Psoas muscle (tissue), 8 donors: Measurements from ENCODE around the gene CTU1. TPM values are rescaled to one million over a fixed set of nuclear protein-coding genes. Genes with fewer than 3 reads are reported as not detected.

Source experiments
- ATAC-seq, 4 donors: fragments of 200-7000 bp; cut with Tn5 transposase; one replicate each; pipeline ENCODE4 v1.9.1; 2020; ENCODE audit warnings: moderate library complexity in 3 of 4, mild to moderate bottlenecking in 2 of 4
- DNase-seq, 2 donors: peaks; one replicate each; pipeline ENCODE4 v3.0.0-alpha.2; 2020
- H3K27ac ChIP-seq: fragments of 200-600 bp; one replicate; pipeline ENCODE4 v1.8.0; 2022
- H3K27me3 ChIP-seq, 3 donors: fragments of 200-600 bp in 1 of 3; one replicate each; pipeline versions ENCODE4 v1.6.1 to v1.8.0; 2013 to 2022; ENCODE audit warnings: low read length in 2 of 3, mild to moderate bottlenecking in 2 of 3, moderate library complexity in 1 of 3; ENCODE audit not compliant: insufficient read depth in 3 of 3
- H3K36me3 ChIP-seq, 2 donors: fragments of 200-600 bp in 1 of 2; one replicate each; pipeline versions ENCODE4 v1.6.1 to v1.8.0; 2013 to 2022; ENCODE audit warnings: low read depth in 1 of 2, mild to moderate bottlenecking in 1 of 2, moderate library complexity in 1 of 2; ENCODE audit not compliant: insufficient read depth in 1 of 2
- H3K4me1 ChIP-seq: fragments of 200-600 bp; one replicate; pipeline ENCODE4 v1.8.0; 2022
- H3K4me3 ChIP-seq: fragments of 200-600 bp; one replicate; pipeline ENCODE4 v1.8.0; 2022; ENCODE audit warnings: mild to moderate bottlenecking
- H3K9me3 ChIP-seq: fragments of 200-600 bp; one replicate; pipeline ENCODE4 v1.8.0; 2022
- WGBS, 3 donors: extraction: QIAGEN DNeasy Blood & Tissue Kit; methylation state at CpG; one replicate each; pipeline versions ENCODE4 v1.1.6 to v1.1.7; 2013; 5-methylcytosine and 5-hydroxymethylcytosine counted together
- intact Hi-C, 2 donors: fragments of 100-400 bp; cut with DNase I; formaldehyde crosslinking; loops; one replicate each; pipeline versions ENCODE4 v1.11.0 to v1.14.2; 2022
- polyA plus RNA-seq, 3 donors: library from polyadenylated mRNA; stranded (reverse); fragments of 200-250 nt; gene quantifications; one replicate each; pipeline ENCODE4 v1.2.3, GENCODE V29; 2013
- total RNA-seq, 4 donors: library from RNA; stranded (reverse); fragmentation: NEBNext Ultra II Directional in 2 of 4; extraction: Animal tissue kit (Norgen Biotek cat#: 25700) in 2 of 4; gene quantifications; one replicate each; pipeline versions ENCODE4 v1.2.1 to v1.2.4, GENCODE V29; 2021 to 2023
- TF ChIP-seq, protein P1 (sequence below): fragments of 200-600 bp; IDR thresholded peaks from one replicate; pipeline ENCODE4 v1.8.0; 2022; ENCODE audit warnings: antibody characterized with exemption
- donor health status: healthy with polysubstance abuse.
- donor health status: DM: no; HTN: no; CAD: no; lungs with moderate emphysema.
- donor health status: Bipolar disorder and iron deficiency.
- donor health status: healthy.
- donor health status: DM: yes; HTN: yes; CAD: no.
- donor health status: DM: no; HTN: no; CAD: no.
- donor health status: DM: no; HTN: no; CAD: no.
- donor health status: DM: yes; HTN: yes; CAD: no.

Gene CTU1
- total and polyA plus RNA-seq, 7 donors, result 1.4 to 9.1 (median 5.6) TPM

GRCh38 chr19:51089786-51090185, 18.4 kb downstream of the CTU1 start:
- WGBS, 3 donors, result 78 to 83% (median 79%) methylated on average over 17 of the region's 17 CpGs
- intact Hi-C loops, result no loop called here
- DNase-seq, result no peak

DNA sequence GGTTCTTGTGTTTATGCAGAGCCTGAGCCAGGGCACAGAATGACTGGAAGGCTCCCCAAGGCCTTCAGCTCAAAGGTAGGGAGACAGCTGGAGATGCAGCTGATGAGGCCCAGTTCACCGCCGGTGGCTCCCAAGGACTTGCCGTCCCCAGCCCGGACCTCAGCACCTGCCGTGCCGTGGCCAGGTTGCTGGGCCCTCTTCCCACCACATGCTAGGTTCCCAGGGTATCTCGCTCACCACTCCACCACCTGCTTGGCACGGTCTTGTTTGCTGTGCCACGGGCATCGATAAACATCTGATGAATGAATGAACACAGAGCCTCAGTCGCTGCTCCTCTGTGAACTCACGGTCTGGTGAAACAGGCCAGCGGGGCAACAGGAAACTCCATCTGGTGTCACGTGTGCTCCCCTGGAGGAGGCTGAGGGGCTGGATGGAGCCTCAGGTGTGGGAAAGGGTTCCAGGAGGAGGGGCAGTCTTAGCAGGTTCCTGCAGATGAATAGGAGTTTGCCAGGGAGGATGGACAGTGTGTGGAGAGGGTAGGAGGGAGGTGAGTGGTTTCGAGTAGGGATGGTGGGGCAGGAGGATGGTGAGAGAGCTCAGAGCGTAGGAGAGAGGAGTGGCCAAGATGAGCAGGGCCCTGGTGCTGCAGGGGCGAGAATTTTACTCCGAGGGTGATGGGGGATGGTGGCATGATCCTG, 21.9 kb downstream of the CTU1 start:
- ATAC-seq, result no peak
- DNase-seq, result no peak
- H3K27me3 ChIP-seq, result peaks cover 0 to 6% (median 0%) of the 10 kb centered on the region in 3 donors
- no peaks in the 10 kb centered on the region for H3K4me1 ChIP-seq
- no peaks in the 10 kb centered on the region for H3K36me3 ChIP-seq
- H3K4me3 ChIP-seq, result no peak overlapping the region
- H3K9me3 ChIP-seq, result no peaks in the 10 kb centered on the region
- no peak overlapping the region for H3K27ac ChIP-seq
- intact Hi-C loops, result no loop called here
- 71 to 76% (median 72%) methylated on average over 18 of the region's 18 CpGs for WGBS, 3 donors
- TF ChIP-seq, protein P1, sequence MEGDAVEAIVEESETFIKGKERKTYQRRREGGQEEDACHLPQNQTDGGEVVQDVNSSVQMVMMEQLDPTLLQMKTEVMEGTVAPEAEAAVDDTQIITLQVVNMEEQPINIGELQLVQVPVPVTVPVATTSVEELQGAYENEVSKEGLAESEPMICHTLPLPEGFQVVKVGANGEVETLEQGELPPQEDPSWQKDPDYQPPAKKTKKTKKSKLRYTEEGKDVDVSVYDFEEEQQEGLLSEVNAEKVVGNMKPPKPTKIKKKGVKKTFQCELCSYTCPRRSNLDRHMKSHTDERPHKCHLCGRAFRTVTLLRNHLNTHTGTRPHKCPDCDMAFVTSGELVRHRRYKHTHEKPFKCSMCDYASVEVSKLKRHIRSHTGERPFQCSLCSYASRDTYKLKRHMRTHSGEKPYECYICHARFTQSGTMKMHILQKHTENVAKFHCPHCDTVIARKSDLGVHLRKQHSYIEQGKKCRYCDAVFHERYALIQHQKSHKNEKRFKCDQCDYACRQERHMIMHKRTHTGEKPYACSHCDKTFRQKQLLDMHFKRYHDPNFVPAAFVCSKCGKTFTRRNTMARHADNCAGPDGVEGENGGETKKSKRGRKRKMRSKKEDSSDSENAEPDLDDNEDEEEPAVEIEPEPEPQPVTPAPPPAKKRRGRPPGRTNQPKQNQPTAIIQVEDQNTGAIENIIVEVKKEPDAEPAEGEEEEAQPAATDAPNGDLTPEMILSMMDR, result no peak

More at GRCh38 chr19:51089786-51090185, 18.4 kb downstream of the CTU1 start:
- no peak overlapping the region for H3K4me3 ChIP-seq
- no peak overlapping the region for H3K27ac ChIP-seq
- H3K36me3 ChIP-seq, result no peaks in the 10 kb centered on the region
- ATAC-seq, result no peak
- H3K4me1 ChIP-seq, result no peaks in the 10 kb centered on the region
- no peaks in the 10 kb centered on the region for H3K9me3 ChIP-seq
- no peaks in the 10 kb centered on the region for H3K27me3 ChIP-seq
- TF ChIP-seq, protein P1, result no peak

- no peaks in the 10 kb centered on the region for H3K4me1 ChIP-seq
- TF ChIP-seq, protein P1, result no peak
- peaks cover 0 to 6% (median 0%) of the 10 kb centered on the region in 3 donors for H3K27me3 ChIP-seq
- no peaks in the 10 kb centered on the region for H3K36me3 ChIP-seq
- intact Hi-C loops, result no loop called here
- no peak overlapping the region for H3K27ac ChIP-seq
- H3K9me3 ChIP-seq, result no peaks in the 10 kb centered on the region
- ATAC-seq (no peak), DNase-seq (no peak)
- WGBS, 3 donors, result 60 to 64% (median 63%) methylated on average over 6 to 7 of the region's 7 CpGs
- no peak overlapping the region for H3K4me3 ChIP-seq
Observed at GRCh38 chr19:51084505-51084904, 23.7 kb downstream of the CTU1 start.

GRCh38 chr19:51083783-51084182, 24.4 kb downstream of the CTU1 start:
- Histone ChIP-seq H3K4me3 (no peak overlapping the region), H3K27me3 (peaks cover 0 to 6% (median 0%) of the 10 kb centered on the region in 3 donors), H3K4me1 (no peaks in the 10 kb centered on the region), H3K27ac (no peak overlapping the region), H3K36me3 (no peaks in the 10 kb centered on the region), H3K9me3 (no peaks in the 10 kb centered on the region)
- intact Hi-C loops, result no loop called here
- WGBS, 3 donors, result 66 to 75% (median 71%) methylated on average over 14 of the region's 14 CpGs
- DNase-seq, result no peak
- TF ChIP-seq, protein P1, result no peak
- ATAC-seq, result no peak

- ATAC-seq (no peak), DNase-seq (no peak)
- intact Hi-C loops, result no loop called here
- TF ChIP-seq, protein P1, result no peak
- H3K36me3 ChIP-seq, result no peaks in the 10 kb centered on the region
- H3K27ac ChIP-seq, result no peak overlapping the region
- H3K27me3 ChIP-seq, result peaks cover 0 to 6% (median 0%) of the 10 kb centered on the region in 3 donors
- H3K4me1 ChIP-seq, result no peaks in the 10 kb centered on the region
- no peak overlapping the region for H3K4me3 ChIP-seq
- H3K9me3 ChIP-seq, result no peaks in the 10 kb centered on the region
- WGBS, 3 donors, result 27 to 34% (median 27%) methylated on average over 4 of the region's 4 CpGs
Observed at GRCh38 chr19:51083181-51083580, 25.0 kb downstream of the CTU1 start.
